Loucy (cell line): Measurements from ENCODE around the gene RAD51B.
A peak's percentile ranks its signal among the peaks of the same experiment; 100 is the strongest.

Experiments used
- H2AFZ ChIP-seq: fragments of 200-600 bp; sonication (generic); 2 replicates; pipeline ENCODE4 v1.6.0; 2016; ENCODE audit warnings: antibody characterized with exemption, mild to moderate bottlenecking, low read length, moderate library complexity
- H3F3A ChIP-seq: fragments of 200-600 bp; 2 replicates; pipeline ENCODE4 v1.6.0; 2016; ENCODE audit warnings: antibody characterized with exemption, low read depth, mild to moderate bottlenecking
- H3K27me3 ChIP-seq: fragments of 200-600 bp; sonication (generic); 2 replicates; pipeline ENCODE4 v1.6.1; 2014; ENCODE audit warnings: low read length, mild to moderate bottlenecking; ENCODE audit not compliant: insufficient read depth, poor library complexity, severe bottlenecking
- H3K36me3 ChIP-seq: fragments of 200-600 bp; sonication (generic); 2 replicates; pipeline ENCODE4 v1.6.1; 2016; ENCODE audit warnings: low read length; ENCODE audit not compliant: insufficient read depth
- H3K4me1 ChIP-seq: fragments of 200-600 bp; sonication (generic); 2 replicates; pipeline ENCODE4 v1.5.1; 2014; ENCODE audit warnings: low read length, mild to moderate bottlenecking; ENCODE audit not compliant: insufficient read depth, poor library complexity, severe bottlenecking
- H3K4me2 ChIP-seq: fragments of 200-600 bp; sonication (generic); 2 replicates; pipeline ENCODE4 v1.6.0; 2014; ENCODE audit warnings: antibody characterized with exemption, low read length, low read depth, mild to moderate bottlenecking; ENCODE audit not compliant: poor library complexity, severe bottlenecking
- H3K4me3 ChIP-seq: fragments of 200-600 bp; sonication (generic); 2 replicates; pipeline ENCODE4 v1.5.1; 2014; ENCODE audit warnings: low read length, mild to moderate bottlenecking, mixed read lengths; ENCODE audit not compliant: poor library complexity, severe bottlenecking
- H3K79me2 ChIP-seq: fragments of 200-600 bp; sonication (generic); 2 replicates; pipeline ENCODE4 v1.6.1; 2014; ENCODE audit warnings: low read length; ENCODE audit not compliant: insufficient read depth
- H3K9ac ChIP-seq: fragments of 200-600 bp; sonication (generic); 2 replicates; pipeline ENCODE4 v1.6.0; 2014; ENCODE audit warnings: mild to moderate bottlenecking, low read depth, low read length, moderate library complexity; ENCODE audit not compliant: poor library complexity, severe bottlenecking
- H3K9me2 ChIP-seq: fragments of 200-600 bp; sonication (generic); replicated peaks from 2 replicates; pipeline ENCODE4 v1.6.1; 2016; ENCODE audit warnings: low read depth, low read length, mixed read lengths
- H3K9me3 ChIP-seq: fragments of 200-600 bp; sonication (generic); 2 replicates; pipeline ENCODE4 v1.6.1; 2014; ENCODE audit warnings: mild to moderate bottlenecking, antibody characterized with exemption, low read length, low read depth; ENCODE audit not compliant: insufficient read depth
- H4K20me1 ChIP-seq: fragments of 200-600 bp; sonication (generic); 2 replicates; pipeline ENCODE4 v1.6.0; 2014; ENCODE audit warnings: antibody characterized with exemption, low read length, mild to moderate bottlenecking; ENCODE audit not compliant: insufficient read depth, poor library complexity, severe bottlenecking
- CTCF ChIP-seq: fragments of 200-600 bp; sonication (generic); conservative IDR thresholded peaks from 2 replicates; pipeline ENCODE4 v1.5.1; 2014; ENCODE audit warnings: mild to moderate bottlenecking, antibody characterized with exemption, low read length
- EZH2phosphoT487 ChIP-seq: fragments of 200-600 bp; IDR thresholded peaks from 2 replicates; pipeline ENCODE4 v1.6.1; 2018; ENCODE audit warnings: antibody characterized with exemption, mild to moderate bottlenecking, moderate library complexity, borderline replicate concordance

Gene RAD51B

GRCh38 chr14:68689511-68689910 is 869.9 kb downstream of the RAD51B start:
- Histone ChIP-seq H3K4me2 (peak overlapping the region; percentile 28), H3K36me3 (no peaks in the 10 kb centered on the region)

DNA sequence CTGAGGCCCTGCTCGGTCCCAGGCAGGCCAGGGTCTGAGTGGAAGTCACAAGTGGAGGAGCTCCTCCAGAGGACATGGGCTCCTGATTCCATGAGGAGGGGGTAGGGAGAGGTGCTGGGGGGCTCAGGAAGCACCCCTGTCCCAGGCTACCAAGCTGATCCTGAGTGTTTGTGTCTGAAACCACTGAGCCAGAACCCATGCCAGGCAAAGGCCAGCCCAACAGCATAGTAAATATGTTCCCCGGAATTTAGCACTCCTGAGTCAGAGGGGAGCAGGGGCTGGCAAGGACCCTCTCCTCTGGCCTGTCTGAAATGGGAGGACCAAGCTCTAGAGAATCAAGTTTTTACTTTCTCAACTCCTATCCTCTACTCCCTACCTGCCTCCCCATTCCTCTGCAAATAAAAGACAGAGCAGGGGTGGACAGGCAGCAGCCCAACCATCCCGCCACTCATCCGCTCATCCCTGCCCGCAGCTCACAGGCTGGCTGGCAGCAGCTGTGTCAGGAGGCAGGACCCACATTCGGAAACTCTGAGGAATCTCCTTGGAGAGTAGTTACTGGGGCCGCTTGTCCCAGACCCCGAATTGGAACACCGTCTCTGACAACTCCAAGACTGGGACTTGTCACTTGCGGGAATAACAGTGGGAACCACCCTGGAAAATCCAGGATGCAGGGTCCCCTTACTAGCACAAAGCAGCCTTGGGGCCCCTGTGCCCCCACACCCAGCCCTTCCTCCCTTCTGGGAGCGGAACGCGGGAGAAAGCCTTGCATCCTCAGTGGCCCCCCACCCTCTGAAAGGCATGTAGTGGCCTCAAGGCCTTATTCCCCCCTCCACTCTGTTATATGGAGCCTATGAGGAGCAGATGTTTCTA is 870.7 kb downstream of the RAD51B start:
- no peak overlapping the region for H3K4me2 ChIP-seq
- no peaks in the 10 kb centered on the region for H3K9me3 ChIP-seq
- H3K9ac ChIP-seq = no peak overlapping the region
- H3K4me1 ChIP-seq = peaks cover 46% of the 10 kb centered on the region
- no peaks in the 10 kb centered on the region for H3K79me2 ChIP-seq
- no peaks in the 10 kb centered on the region for H3K9me2 ChIP-seq
- no peaks in the 10 kb centered on the region for H4K20me1 ChIP-seq
- TF ChIP-seq CTCF = no peak
- no peak for TF ChIP-seq EZH2phosphoT487
- H3F3A ChIP-seq = peaks cover 6% of the 10 kb centered on the region
- H3K36me3 ChIP-seq = no peaks in the 10 kb centered on the region
- no peak overlapping the region for H2AFZ ChIP-seq
- H3K27me3 ChIP-seq = no peaks in the 10 kb centered on the region
- H3K4me3 ChIP-seq = no peak overlapping the region

More at GRCh38 chr14:68689511-68689910, 869.9 kb downstream of the RAD51B start:
- H3F3A ChIP-seq = peaks cover 9% of the 10 kb centered on the region
- H3K79me2 ChIP-seq = no peaks in the 10 kb centered on the region
- no peaks in the 10 kb centered on the region for H3K9me3 ChIP-seq
- H3K27me3 ChIP-seq = no peaks in the 10 kb centered on the region
- no peak overlapping the region for H2AFZ ChIP-seq
- H3K9me2 ChIP-seq = no peaks in the 10 kb centered on the region
- peaks cover 51% of the 10 kb centered on the region for H3K4me1 ChIP-seq
- TF ChIP-seq EZH2phosphoT487 = no peak
- H4K20me1 ChIP-seq = no peaks in the 10 kb centered on the region
- no peak overlapping the region for H3K9ac ChIP-seq
- no peak overlapping the region for H3K4me3 ChIP-seq

DNA sequence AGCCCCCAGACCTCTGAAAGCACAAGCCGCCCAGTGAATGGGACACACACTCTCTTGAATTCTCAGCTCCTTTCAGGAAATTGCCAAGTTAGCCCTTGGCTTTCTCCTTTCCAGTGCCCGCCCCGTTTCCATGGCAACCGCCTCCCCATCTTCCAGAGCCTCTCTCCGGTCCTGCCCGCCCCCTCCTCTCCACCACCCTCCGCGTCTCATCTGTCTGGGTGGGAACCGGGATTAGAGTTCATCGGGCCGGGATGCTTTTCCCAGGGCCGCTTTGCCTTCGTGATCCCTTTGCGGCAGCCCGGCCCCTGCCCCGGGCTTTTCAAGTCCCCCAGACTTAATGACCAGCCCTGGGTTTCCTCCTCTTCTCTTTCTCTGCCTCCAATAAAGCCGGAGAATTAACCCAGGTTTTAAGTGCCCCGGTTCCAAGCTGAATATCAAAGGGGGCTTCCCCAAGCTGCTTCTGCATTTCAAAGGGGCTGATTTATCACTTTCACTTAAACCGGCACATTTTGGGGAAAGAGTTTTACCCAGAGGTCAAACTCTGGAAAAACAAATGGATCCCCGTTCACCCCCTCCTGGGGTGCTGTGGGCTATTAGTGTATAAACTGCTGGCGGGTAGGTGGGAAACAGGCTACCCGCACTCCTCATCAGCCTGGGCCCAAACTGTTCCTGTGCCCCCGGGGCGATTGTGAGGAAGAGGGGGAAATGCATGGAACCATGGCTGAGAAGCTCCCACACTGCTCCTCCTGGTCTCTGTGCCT is 871.6 kb downstream of the RAD51B start:
- H2AFZ ChIP-seq = no peak overlapping the region
- no peak overlapping the region for H3K9ac ChIP-seq
- no peaks in the 10 kb centered on the region for H3K79me2 ChIP-seq
- no peaks in the 10 kb centered on the region for H3K36me3 ChIP-seq
- no peaks in the 10 kb centered on the region for H3K9me3 ChIP-seq
- no peaks in the 10 kb centered on the region for H3F3A ChIP-seq
- H4K20me1 ChIP-seq = no peaks in the 10 kb centered on the region
- no peak overlapping the region for H3K4me2 ChIP-seq
- TF ChIP-seq EZH2phosphoT487 (no peak), CTCF (no peak)
- H3K27me3 ChIP-seq = no peaks in the 10 kb centered on the region
- H3K9me2 ChIP-seq = no peaks in the 10 kb centered on the region
- no peak overlapping the region for H3K4me3 ChIP-seq
- H3K4me1 ChIP-seq = peaks cover 38% of the 10 kb centered on the region
